ENCODE measurements around the gene HNRNPM.

The HNRNPM gene

DNA sequence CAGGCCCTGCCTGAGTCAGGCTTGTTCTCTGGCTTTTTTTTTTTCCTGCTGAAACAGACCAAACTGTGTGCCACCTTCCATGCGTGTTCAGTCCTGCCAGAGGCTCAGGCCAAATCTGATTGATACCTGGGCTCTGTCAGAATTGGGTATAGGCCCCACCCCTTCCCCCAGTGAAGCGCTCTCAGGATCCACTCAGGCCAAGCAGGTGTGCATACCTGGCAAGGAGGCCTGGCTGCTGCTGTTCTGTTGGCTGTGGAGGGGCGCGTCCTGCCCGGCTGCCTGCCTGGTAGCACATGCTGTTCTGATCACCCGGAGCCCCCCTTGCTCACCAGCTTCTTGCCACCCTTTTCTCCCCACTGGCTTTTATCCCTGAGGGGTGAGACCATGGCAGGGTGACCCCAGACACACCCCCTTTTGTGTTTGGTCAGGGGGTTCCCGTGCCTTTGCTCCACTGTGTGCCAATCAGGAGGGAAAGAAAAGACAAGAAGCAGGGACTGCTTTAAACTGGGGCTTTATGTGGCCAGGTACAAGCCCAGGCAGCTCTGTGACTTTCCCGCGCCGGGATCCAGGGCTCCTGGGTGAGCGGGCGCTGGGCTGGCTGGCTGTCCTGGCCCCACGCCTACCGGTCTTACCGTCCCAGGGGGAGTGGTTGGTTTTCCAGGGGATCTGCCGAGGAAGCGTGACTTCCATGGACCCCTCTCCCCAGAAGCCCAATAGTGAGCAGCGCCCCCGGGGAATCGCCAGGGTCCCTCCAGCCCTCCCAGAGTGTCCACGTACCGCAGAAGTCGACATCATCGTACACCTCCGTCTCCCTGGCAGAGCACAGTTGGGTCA, 45.0 kb downstream of the HNRNPM start:
- TF ChIP-seq, protein P1, sequence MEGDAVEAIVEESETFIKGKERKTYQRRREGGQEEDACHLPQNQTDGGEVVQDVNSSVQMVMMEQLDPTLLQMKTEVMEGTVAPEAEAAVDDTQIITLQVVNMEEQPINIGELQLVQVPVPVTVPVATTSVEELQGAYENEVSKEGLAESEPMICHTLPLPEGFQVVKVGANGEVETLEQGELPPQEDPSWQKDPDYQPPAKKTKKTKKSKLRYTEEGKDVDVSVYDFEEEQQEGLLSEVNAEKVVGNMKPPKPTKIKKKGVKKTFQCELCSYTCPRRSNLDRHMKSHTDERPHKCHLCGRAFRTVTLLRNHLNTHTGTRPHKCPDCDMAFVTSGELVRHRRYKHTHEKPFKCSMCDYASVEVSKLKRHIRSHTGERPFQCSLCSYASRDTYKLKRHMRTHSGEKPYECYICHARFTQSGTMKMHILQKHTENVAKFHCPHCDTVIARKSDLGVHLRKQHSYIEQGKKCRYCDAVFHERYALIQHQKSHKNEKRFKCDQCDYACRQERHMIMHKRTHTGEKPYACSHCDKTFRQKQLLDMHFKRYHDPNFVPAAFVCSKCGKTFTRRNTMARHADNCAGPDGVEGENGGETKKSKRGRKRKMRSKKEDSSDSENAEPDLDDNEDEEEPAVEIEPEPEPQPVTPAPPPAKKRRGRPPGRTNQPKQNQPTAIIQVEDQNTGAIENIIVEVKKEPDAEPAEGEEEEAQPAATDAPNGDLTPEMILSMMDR (IDR thresholded peaks at IDR 0.05; ENCODE audit: borderline replicate concordance, control extremely low read depth, extremely low read depth, insufficient read depth, missing control alignments), result no peak

DNA sequence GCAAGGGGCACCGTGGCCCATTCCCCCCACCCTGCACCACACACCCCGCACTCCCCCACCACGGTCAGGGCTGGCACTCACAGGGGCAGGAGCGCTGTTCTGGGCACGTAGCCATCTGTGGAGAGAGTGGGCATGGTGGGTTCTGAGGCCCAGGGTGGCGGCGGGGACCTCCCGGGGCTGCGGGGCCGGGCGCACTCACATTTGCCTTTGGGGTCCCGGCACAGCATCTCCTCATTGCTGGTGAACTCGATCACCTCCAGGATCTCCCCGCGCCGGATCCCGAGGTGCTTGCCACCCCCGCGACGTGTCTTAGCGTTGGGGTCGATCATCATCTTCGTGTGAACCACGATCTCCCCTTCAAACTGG, 45.6 kb downstream of the HNRNPM start:
- no peak for DNase-seq (ENCODE audit: low spot score)
- TF ChIP-seq, protein P1 (IDR thresholded peaks at IDR 0.05; ENCODE audit: borderline replicate concordance, control extremely low read depth, extremely low read depth, insufficient read depth, missing control alignments), result no peak
- in situ Hi-C loops (cut with MboI; ENCODE audit: low sequenced_read_pairs, unreplicated experiment), result no loop called here

More for the DNA sequence above, 45.0 kb downstream of the HNRNPM start:
- DNase-seq (ENCODE audit: low spot score), result no peak
- in situ Hi-C loops (cut with MboI; ENCODE audit: low sequenced_read_pairs, unreplicated experiment), result no loop called here

DNA sequence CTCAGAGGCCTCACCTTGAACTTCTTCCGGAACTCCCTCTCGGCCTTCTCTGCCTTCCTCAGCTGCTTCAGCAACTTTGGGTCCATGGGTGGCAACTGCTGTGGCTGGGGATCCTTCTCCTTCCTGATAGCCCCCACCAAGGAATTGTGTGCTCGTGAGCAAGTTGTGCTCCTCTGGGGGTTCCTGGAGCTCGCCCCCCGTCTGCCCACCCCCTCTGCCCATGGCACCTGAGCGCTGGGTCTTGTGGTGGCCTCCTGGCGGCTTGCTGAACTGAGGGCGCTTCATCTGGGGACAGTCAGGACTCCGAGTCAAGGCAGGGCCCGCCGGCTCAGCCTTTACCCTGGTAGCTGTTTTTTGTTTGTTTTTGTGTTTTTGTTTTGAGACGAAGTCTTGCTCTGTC, 46.1 kb downstream of the HNRNPM start:
- TF ChIP-seq, protein P1 (IDR thresholded peaks at IDR 0.05; ENCODE audit: borderline replicate concordance, control extremely low read depth, extremely low read depth, insufficient read depth, missing control alignments), result no peak
- in situ Hi-C loops (cut with MboI; ENCODE audit: low sequenced_read_pairs, unreplicated experiment), result no loop called here
- no peak for DNase-seq (ENCODE audit: low spot score)

DNA sequence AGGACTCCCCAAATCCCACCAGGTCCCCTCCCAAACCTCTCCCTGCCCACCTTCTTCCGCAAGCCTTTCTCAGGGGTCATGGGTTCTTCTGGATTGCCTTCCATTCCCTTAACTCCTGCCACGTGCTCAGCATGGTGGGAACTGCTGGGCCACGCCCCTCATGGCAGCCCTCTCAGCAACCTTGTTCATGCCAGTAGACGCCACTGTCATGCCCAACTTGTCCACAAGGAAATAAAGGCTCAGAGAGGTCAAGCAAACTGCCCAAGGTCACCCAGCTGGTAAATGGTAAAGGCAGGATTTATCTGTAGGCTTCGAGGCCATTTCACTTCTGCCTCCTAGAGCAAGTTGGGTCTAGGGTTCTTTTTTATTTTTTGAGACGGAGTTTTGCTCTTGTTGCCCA, 46.8 kb downstream of the HNRNPM start:
- TF ChIP-seq, protein P1 (IDR thresholded peaks at IDR 0.05; ENCODE audit: borderline replicate concordance, control extremely low read depth, extremely low read depth, insufficient read depth, missing control alignments), result no peak
- in situ Hi-C loops (cut with MboI; ENCODE audit: low sequenced_read_pairs, unreplicated experiment), result no loop called here
- no peak for DNase-seq (ENCODE audit: low spot score)

DNA sequence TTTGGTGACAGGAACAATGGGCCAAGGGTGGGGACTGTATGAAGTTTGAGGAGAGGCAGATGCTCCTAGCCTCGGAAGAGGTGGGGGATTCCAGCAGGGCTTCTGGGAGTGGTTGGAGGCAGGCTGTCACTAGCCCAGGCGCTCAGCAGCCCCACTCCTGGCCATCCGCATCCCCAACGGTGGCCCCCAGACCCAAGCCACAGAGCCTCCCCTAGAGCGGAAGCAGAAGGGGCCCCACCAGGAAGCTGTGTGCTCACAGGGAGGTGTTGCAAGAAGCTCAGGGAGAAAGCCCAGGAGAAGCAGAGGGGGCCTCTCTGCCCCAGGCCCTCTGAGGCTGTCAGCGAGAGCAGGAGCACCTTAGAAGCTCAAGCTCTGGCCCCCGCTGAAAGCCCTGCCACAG, 49.4 kb downstream of the HNRNPM start:
- in situ Hi-C loops (cut with MboI; ENCODE audit: low sequenced_read_pairs, unreplicated experiment), result no loop called here
- TF ChIP-seq, protein P1 (IDR thresholded peaks at IDR 0.05; ENCODE audit: borderline replicate concordance, control extremely low read depth, extremely low read depth, insufficient read depth, missing control alignments), result no peak
- no peak for DNase-seq (ENCODE audit: low spot score)

DNA sequence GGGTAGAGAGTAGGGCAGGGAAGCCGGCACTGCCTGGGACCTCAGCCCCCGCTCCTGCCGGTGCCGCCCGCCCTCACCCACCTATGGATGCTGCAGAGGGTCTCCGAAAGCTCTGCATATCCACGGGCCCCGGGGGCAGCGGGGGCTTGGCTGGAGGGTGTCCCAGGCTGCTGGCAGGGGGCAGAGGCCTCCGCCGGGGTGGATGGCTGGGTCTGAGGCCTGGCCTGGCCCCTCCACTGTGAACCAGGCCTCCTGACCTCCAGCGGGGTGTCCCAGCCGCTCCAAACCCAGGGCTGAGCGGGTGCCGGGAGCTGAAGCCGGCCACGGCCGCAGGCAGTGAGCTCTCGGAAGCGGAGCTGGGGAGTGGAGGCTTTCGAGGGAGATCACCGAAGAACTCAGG, 53.5 kb downstream of the HNRNPM start:
- in situ Hi-C loops (cut with MboI; ENCODE audit: low sequenced_read_pairs, unreplicated experiment), result no loop called here
- DNase-seq (ENCODE audit: low spot score), result no peak
- TF ChIP-seq, protein P1 (IDR thresholded peaks at IDR 0.05; ENCODE audit: borderline replicate concordance, control extremely low read depth, extremely low read depth, insufficient read depth, missing control alignments), result no peak
